HG03460 (cell line): ENCODE measurements around the gene CCZ1B.
"Not testable (repeated sequence)": the region's sequence is repeated elsewhere in the genome, so short reads cannot be mapped to it uniquely, and the experiment has no call there.

Source experiments
- ATAC-seq: cut with Tn5 transposase; IDR thresholded peaks from one replicate; pipeline ENCODE4 v1.9.1; 2021; ENCODE audit not compliant: unreplicated experiment

CCZ1B gene

DNA sequence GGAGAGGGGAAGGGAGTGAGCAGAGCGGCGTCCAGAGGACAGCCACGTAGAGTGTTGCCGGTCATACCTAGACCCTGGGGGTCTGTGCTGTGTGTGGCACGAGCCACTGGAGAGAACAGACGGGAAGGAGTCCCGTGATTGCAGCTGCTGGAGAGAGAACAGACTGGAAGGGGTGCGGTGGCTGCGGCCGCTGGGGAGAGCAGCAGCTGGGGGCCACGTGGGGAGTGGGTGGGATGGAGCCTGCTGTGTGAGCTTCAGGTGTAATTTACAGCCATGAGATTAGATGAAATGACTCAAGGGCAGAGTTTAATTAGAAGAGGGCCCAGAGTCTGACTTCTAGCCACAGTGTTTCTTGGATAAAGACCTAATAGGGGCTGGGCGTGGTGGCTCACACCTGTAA is 76.7 kb downstream of the CCZ1B start:
- not testable (repeated sequence) for ATAC-seq
